HG03342 (cell line): ENCODE measurements around the gene TCF7L1.
"Not testable (repeated sequence)": the region's sequence is repeated elsewhere in the genome, so short reads cannot be mapped to it uniquely, and the experiment has no call there.

ENCODE experiments used
- ATAC-seq: cut with Tn5 transposase; IDR thresholded peaks from one replicate; pipeline ENCODE4 v1.9.1; 2021; ENCODE audit warnings: mild to moderate bottlenecking, moderate library complexity; ENCODE audit not compliant: unreplicated experiment

The TCF7L1 gene

DNA sequence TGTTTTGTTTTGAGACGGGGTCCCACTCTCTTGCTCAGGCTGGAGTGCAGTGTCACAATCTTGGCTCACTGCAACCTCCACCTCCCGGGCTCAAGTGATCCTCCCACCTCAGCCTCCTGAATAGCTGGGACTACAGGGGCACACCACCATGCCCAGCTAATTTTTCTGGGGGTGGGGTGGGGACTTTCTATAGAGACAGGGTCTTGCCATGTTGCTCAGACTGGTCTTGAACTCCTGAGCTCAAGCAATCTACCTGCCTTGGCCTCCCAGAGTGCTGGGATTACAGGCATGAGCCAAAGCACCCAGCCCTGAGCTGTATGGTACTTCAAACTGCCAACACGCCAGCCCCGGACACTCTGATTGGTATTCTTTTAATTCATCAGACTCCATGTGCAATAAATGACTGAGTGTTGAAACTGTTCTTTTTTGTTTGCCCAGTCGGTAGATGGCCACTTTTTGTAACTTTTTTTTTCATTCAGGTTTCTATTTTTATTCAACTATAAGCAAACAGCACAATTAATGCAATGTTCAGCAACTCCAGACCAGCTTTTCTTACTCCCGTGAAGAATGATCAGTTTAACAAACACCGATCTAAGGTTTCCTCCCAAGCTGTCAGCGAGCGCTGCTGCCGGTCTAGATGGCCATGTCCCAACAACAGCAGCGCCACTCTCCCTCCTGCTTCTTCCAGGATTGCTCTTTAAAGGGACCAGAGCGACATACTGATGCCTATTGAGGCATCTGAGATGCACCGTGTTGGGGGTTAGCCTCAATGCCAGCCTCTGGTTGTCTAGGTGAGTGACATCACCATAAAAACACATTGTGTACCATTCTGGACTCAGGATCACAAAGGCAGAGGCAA, 207.1 kb downstream of the TCF7L1 start:
- ATAC-seq = no peak

DNA sequence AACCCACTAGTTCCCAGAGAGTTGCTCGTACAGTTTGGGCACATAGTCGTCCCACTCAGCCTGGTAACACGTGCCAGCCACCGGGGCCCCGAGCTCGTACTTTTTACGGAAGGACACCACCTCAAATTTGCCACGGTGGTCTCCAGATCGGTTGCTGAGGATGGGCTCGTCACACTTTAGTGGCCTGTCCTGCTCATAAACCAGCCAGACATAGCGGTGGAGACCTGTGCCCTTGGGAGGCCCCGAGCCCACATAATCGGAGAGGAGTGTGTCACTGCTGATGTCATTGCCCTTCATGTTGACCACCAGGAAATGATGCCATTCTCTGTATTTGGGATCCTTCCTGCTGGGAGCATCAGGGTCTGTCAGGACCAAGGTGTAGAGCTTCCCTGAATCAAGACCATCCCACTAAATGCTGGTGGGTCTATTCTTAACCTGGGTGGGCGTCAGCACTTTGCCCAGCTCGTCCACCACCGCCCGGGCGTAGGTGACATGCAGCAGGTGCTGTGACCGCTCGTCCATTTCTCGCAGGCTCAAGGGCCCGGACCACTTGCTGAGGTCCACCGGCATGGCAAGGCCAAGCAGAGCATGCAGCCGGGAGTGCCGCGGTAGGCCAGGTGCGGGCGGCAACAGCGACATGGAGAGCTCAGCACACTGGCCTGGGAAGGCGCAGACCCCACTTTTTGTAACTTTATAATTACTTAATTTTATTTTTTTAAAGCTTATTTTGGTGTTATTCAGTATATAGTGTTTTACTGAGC, 208.3 kb downstream of the TCF7L1 start:
- no peak for ATAC-seq

GRCh38 chr2:85342156-85342555, 209.0 kb downstream of the TCF7L1 start:
- no peak for ATAC-seq

- not testable (repeated sequence) for ATAC-seq
These were observed 210.2 kb downstream of the TCF7L1 start for GRCh38 chr2:85343207-85343895.

DNA sequence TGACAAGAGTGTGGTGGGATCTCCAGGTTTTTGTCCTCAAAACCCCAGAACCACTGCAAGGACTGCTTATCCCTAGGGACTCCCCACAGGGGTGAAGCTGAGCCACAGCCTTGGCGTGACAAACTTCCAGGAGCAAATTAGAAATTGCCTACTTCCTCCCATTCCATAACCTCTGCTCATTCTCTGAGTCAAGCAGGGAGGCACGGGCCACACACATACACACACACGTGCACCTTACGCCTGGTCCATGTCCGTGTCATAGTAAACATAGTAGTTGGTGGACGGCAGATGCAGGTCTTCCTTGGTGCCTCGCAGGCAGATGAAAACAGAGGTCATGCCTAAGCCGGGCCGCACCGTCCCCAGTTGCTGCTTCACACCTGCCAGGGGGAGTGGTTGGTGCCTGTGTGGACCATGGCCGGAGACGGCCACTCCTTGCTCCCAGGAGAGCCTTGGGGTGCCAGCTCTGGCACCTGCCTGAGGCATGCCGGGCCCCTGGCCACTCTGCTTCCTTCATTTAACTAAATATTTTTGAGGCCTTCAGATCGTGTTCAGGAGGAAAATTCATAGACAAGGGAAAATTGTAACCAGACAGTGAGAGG, 211.3 kb downstream of the TCF7L1 start:
- no peak for ATAC-seq

GRCh38 chr2:85347599-85347998, 214.4 kb downstream of the TCF7L1 start:
- ATAC-seq = no peak

DNA sequence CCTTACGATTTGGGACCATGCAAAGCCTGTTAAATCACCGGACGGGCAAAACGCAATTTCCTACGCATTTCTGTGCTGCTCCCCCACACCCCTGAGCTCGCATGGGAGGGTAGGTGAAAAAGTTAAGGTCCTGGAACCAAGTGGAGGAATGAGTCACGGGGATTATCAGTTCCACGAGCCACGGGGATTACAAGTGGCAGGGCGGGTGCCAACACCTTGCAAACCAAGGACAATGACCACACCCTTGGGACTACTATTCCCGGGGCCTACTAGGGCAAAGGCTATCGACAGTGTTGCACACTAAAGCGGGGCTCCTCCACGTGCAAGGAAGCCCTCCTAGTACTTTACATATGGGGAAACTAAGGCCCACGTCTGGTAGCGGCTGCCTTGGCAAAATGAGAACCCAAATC, 220.7 kb downstream of the TCF7L1 start:
- ATAC-seq = peak; percentile 11

- ATAC-seq = peak; percentile 97
These were observed 221.3 kb downstream of the TCF7L1 start, which contains the start of the genes ELMOD3 and RETSAT for GRCh38 chr2:85354286-85355072. Gene ELMOD3 (plus strand): TSS chr2:85354769. CDS start chr2:85357199, 2,430 bp downstream. Gene RETSAT (minus strand): TSS chr2:85354528. CDS start chr2:85354507, 21 bp downstream.

- ATAC-seq = peak; percentile 4
These were observed 221.8 kb downstream of the TCF7L1 start for GRCh38 chr2:85355073-85355410.

- ATAC-seq = no peak
These were observed 222.3 kb downstream of the TCF7L1 start for GRCh38 chr2:85355521-85355920.

GRCh38 chr2:85356186-85356585, 223.0 kb downstream of the TCF7L1 start:
- no peak for ATAC-seq

DNA sequence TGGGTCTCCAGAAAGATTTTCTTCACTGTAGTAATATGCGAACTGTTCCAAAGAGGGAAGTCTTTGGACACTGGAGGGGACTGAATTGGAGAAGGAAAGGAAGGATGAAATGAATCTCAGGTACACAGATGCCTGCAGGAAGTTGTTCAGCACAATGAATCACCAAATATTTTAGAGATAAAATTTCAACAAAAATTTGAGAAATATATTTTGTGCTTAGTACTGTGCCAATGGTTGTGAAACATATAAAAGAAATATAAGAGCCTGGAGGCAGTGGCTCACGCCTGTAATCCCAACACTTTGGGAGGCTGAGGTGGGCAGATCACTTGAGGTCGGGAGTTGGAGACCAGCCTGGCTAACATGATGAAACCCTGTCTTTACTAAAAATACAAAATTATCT, 224.5 kb downstream of the TCF7L1 start:
- no peak for ATAC-seq
